ENCODE measurements around the gene ADAM29.
"Not testable (repeated sequence)": the region's sequence is repeated elsewhere in the genome, so short reads cannot be mapped to it uniquely, and the experiment has no call there.

Gene ADAM29

DNA sequence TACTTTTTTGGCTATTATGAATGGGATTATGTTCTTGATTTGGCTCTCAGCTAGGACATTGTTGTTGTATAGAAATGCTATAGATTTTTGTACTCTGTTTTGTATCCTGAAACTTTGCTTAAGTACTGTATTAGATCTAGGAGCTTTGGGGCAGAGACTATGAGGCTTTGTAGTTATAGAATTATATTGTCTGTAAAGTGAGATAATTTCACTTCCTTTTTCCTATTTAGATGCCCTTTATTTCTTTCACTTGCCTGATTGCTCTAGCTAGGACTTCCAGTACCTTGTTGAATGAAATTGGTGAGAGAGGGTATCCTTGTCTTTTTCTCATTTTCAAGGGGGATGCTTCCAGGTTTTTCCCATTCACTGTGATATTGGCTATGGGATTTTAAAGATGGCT lies 28.1 kb downstream of the ADAM29 start:
- FAIRE-seq: no peak
- DNase-seq (ENCODE audit: low spot score): no peak

DNA sequence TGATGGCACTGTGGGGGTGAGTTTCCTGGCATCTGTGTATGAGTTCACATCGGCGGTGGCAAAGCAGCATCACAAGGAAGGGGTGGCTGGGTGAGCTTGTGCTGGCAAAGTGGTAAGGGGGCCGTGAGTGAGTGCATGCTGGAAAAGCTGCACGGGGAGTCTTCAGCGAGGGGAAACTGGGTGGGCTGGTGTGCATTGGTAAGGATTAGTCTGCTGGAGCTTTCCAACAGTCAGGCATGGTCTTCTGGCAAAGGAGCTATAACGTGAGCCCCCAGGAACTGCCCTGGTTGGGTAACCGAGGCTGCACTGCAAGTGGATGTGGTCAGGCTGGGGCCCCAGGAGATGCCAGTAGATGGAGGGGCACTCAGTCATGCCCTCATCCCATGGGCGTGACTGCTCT lies 30.7 kb downstream of the ADAM29 start:
- FAIRE-seq: no peak

GRCh38 chr4:174972911-174973310 lies 54.8 kb downstream of the ADAM29 start:
- DNase-seq (ENCODE audit: low spot score) (no peak), FAIRE-seq (no peak)

More for the DNA sequence above, 30.7 kb downstream of the ADAM29 start:
- DNase-seq (ENCODE audit: low spot score): no peak

DNA sequence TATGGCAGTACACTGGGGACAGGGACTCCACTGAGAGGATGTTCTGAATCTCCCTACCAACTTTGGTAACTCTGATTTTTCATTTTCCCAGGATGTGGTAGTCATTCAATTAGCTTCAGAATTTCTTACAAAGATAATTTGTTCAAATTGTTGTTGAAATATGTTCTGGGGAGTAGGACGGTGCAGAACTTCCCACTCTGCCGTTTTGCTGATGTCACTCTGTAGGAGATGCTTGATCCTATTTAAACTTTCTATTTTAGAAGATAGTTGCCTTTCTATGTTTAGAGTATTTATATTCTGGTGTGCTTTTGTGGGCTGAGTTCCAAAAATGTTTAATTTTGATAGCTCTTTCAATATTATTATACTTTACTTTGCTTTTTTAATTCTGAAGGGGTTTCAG lies 55.2 kb downstream of the ADAM29 start:
- no peak for DNase-seq (ENCODE audit: low spot score)
- no peak for FAIRE-seq

GRCh38 chr4:174983128-174983750 lies 65.1 kb downstream of the ADAM29 start:
- no peak for FAIRE-seq

DNA sequence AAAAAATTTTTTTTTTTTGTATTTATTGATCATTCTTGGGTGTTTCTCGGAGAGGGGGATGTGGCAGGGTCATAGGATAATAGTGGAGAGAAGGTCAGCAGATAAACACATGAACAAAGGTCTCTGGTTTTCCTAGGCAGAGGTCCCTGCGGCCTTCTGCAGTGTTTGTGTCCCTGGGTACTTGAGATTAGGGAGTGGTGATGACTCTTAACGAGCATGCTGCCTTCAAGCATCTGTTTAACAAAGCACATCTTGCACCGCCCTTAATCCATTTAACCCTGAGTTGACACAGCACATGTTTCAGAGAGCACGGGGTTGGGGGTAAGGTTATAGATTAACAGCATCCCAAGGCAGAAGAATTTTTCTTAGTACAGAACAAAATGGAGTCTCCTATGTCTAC lies 65.7 kb downstream of the ADAM29 start:
- not testable (repeated sequence) for FAIRE-seq; DNase-seq (ENCODE audit: low spot score)

More at GRCh38 chr4:174983128-174983750, 65.1 kb downstream of the ADAM29 start:
- DNase-seq (ENCODE audit: low spot score): no peak

DNA sequence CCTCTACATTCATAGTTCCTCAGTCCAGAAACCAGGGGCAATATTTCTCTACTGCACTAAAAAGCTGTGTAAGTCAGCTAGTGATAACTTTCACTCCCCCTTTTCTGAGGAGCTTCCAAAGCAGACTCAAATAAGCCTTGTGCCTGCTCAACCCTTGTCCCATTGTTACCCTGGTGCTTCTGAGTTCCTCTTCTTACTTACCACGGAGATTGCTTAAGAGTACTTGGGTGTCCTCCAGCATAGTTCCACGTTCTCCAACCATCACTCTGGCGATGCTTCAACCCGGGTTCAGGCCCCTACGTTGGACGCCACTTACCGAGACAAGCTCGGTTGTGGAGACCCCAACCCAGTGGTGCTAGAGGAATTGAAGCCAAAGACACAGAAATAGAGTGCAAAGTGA lies 71.6 kb downstream of the ADAM29 start:
- FAIRE-seq (no peak), DNase-seq (ENCODE audit: low spot score) (no peak)

DNA sequence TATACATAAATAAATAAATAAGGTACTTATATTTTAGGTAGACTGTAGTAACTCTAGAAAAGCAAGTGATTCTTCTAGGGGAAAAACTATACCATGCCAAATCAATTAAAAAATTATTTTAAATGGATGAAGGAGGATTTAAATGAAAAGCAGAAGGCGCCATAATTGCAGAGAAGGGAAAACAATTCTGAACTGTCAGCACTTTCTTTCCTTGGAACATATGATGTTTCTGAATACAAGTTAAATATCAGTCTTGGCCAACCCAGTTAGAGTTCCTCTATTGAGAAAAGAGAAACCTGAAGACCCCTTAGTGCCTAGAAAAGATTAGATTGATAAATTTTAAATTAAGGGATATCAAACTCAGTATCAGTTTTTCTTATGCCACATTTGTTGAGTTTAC lies 75.8 kb downstream of the ADAM29 start:
- DNase-seq (ENCODE audit: low spot score) (no peak), FAIRE-seq (no peak)

- FAIRE-seq: peak; percentile 66
- peak; percentile 4 for DNase-seq (ENCODE audit: low spot score)
These were observed 77.9 kb downstream of the ADAM29 start for GRCh38 chr4:174996079-174996478.

DNA sequence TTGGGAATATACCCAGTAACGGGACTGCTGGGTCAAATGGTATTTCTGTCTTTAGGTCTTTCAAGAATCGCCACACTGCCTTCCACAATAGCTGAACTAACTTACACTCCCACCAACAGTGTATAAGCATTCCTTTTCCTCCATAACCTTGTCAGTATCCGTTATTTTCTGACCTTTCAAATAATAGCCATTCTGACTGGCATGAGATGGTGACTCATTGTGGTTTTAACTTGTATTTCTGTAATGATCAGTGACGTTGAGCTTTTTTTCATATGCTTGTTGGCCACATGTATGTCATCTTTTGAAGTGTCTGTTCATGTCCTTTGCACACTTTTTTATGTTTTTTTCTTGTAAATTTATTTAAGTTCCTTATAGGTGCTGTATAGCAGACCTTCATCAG lies 81.2 kb downstream of the ADAM29 start:
- FAIRE-seq: peak; percentile 15
- peak; percentile 56 for DNase-seq (ENCODE audit: low spot score)

DNA sequence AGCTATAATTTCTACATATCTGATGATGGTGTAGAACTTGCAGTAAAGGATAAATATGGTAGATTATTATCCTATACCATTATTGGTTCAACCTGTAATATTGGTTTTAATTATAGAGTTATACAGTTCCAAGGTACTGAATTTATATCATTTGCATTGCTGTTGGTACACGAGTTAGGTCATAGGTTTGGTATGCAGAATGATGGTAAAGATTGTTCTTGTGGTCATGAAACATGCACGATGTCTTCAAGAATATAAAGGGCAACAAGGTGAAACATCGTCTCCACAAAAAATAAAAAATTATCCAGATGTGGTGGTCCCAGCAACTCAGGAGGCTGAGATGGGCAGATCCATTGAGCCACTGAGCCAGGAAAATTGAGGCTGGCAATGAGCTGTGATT lies 99.6 kb downstream of the ADAM29 start:
- FAIRE-seq (no peak), DNase-seq (ENCODE audit: low spot score) (no peak)

- FAIRE-seq; DNase-seq (ENCODE audit: low spot score): not testable (repeated sequence)
These were observed 101.3 kb downstream of the ADAM29 start for GRCh38 chr4:175019447-175019846.
